ENCODE results near the gene OR2A7.
"Not testable (repeated sequence)": the region's sequence is repeated elsewhere in the genome, so short reads cannot be mapped to it uniquely, and the experiment has no call there.

OR2A7 gene

GRCh38 chr7:144280010-144280409 is 15.4 kb upstream of the OR2A7 start:
- not testable (repeated sequence) for H3K4me3 ChIP-seq (ENCODE audit: low read depth, low read length, poor library complexity, severe bottlenecking); H3K9ac ChIP-seq (ENCODE audit: low read length); H3K27me3 ChIP-seq (ENCODE audit: insufficient read depth, low read length); H3K4me1 ChIP-seq (ENCODE audit: insufficient read depth, low read length, severe bottlenecking); H3K9me2 ChIP-seq (ENCODE audit: low read depth, low read length); H3K27ac ChIP-seq (ENCODE audit: low read depth, low read length, poor library complexity, severe bottlenecking); H3K9me3 ChIP-seq (ENCODE audit: low read length); H4K20me1 ChIP-seq (ENCODE audit: insufficient read depth, low read length); H3K79me2 ChIP-seq (ENCODE audit: insufficient read depth, low read length); H3K4me2 ChIP-seq (ENCODE audit: low read length); H3K36me3 ChIP-seq (ENCODE audit: insufficient read depth, low read length); H3F3A ChIP-seq (ENCODE audit: insufficient read depth, low read length); H2AFZ ChIP-seq (ENCODE audit: low read length)

DNA sequence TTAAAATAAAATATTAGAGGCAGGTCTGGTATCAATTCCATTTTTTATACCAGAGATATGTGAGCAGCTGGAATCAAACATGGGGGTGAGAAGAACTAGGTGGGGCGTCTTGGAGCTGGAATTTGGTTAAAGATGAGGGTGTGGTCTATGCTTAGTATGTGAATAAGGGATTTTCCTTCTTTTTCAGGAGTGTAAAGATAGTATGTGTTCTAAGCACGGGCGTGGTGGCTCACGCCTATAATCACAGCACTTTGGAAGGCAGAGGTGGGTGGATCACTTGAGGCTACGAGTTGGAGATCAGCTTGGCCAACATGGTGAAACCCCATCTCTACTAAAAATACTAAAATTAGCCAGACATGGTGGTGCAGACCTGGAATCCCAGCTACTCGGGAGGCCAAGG is 10.7 kb upstream of the OR2A7 start:
- not testable (repeated sequence) for H3K36me3 ChIP-seq (ENCODE audit: insufficient read depth, low read length); H3K9me2 ChIP-seq (ENCODE audit: low read depth, low read length); H4K20me1 ChIP-seq (ENCODE audit: insufficient read depth, low read length); H2AFZ ChIP-seq (ENCODE audit: low read length); H3F3A ChIP-seq (ENCODE audit: insufficient read depth, low read length); H3K27me3 ChIP-seq (ENCODE audit: insufficient read depth, low read length); H3K4me2 ChIP-seq (ENCODE audit: low read length); H3K27ac ChIP-seq (ENCODE audit: low read depth, low read length, poor library complexity, severe bottlenecking); H3K9me3 ChIP-seq (ENCODE audit: low read length); H3K79me2 ChIP-seq (ENCODE audit: insufficient read depth, low read length); H3K4me3 ChIP-seq (ENCODE audit: low read depth, low read length, poor library complexity, severe bottlenecking); H3K9ac ChIP-seq (ENCODE audit: low read length); H3K4me1 ChIP-seq (ENCODE audit: insufficient read depth, low read length, severe bottlenecking)

GRCh38 chr7:144269188-144269587 is 4.6 kb upstream of the OR2A7 start, which contains the start of gene CTAGE8:
Gene CTAGE8, minus strand, starts transcription at chr7:144269288. Its CDS starts 38 bp downstream, at chr7:144269250.
- not testable (repeated sequence) for H3K79me2 ChIP-seq (ENCODE audit: insufficient read depth, low read length); H3K9me3 ChIP-seq (ENCODE audit: low read length); H3K27ac ChIP-seq (ENCODE audit: low read depth, low read length, poor library complexity, severe bottlenecking); H4K20me1 ChIP-seq (ENCODE audit: insufficient read depth, low read length); H3K4me1 ChIP-seq (ENCODE audit: insufficient read depth, low read length, severe bottlenecking); H3K9me2 ChIP-seq (ENCODE audit: low read depth, low read length); H3K27me3 ChIP-seq (ENCODE audit: insufficient read depth, low read length); H3K4me3 ChIP-seq (ENCODE audit: low read depth, low read length, poor library complexity, severe bottlenecking); H2AFZ ChIP-seq (ENCODE audit: low read length); H3K4me2 ChIP-seq (ENCODE audit: low read length); H3F3A ChIP-seq (ENCODE audit: insufficient read depth, low read length); H3K36me3 ChIP-seq (ENCODE audit: insufficient read depth, low read length); H3K9ac ChIP-seq (ENCODE audit: low read length)

GRCh38 chr7:144262128-144262527 is 2.5 kb downstream of the OR2A7 start:
- not testable (repeated sequence) for H2AFZ ChIP-seq (ENCODE audit: low read length); H3K79me2 ChIP-seq (ENCODE audit: insufficient read depth, low read length); H3K36me3 ChIP-seq (ENCODE audit: insufficient read depth, low read length); H3K4me1 ChIP-seq (ENCODE audit: insufficient read depth, low read length, severe bottlenecking); H3K9me3 ChIP-seq (ENCODE audit: low read length); H3K9me2 ChIP-seq (ENCODE audit: low read depth, low read length); H3K4me3 ChIP-seq (ENCODE audit: low read depth, low read length, poor library complexity, severe bottlenecking); H3K27ac ChIP-seq (ENCODE audit: low read depth, low read length, poor library complexity, severe bottlenecking); H3K27me3 ChIP-seq (ENCODE audit: insufficient read depth, low read length); H3F3A ChIP-seq (ENCODE audit: insufficient read depth, low read length); H3K4me2 ChIP-seq (ENCODE audit: low read length); H3K9ac ChIP-seq (ENCODE audit: low read length); H4K20me1 ChIP-seq (ENCODE audit: insufficient read depth, low read length)

DNA sequence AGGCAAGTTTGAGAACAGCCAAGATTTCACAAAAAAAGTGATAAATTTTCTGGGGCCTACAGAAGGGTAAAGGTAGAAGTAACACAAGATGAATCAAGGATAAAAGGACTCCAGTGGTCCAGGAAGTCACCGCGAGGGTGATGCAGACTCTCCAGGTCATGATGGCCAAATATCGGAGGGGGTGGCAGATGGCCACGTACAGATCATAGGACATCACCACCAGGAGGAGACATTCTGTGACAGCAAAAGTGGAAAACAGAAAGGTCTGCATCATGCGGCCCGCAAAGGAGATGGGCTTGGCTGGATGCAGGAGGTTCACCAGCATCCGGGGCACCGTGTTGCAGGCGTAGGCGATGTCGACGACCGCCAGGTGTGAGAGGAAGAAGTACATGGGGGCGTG is 5.5 kb downstream of the OR2A7 start:
- H2AFZ ChIP-seq (ENCODE audit: low read length); H3K9me3 ChIP-seq (ENCODE audit: low read length); H3K4me3 ChIP-seq (ENCODE audit: low read depth, low read length, poor library complexity, severe bottlenecking); H3K27me3 ChIP-seq (ENCODE audit: insufficient read depth, low read length); H3K4me2 ChIP-seq (ENCODE audit: low read length); H3K9me2 ChIP-seq (ENCODE audit: low read depth, low read length); H3K36me3 ChIP-seq (ENCODE audit: insufficient read depth, low read length); H3K4me1 ChIP-seq (ENCODE audit: insufficient read depth, low read length, severe bottlenecking); H3K27ac ChIP-seq (ENCODE audit: low read depth, low read length, poor library complexity, severe bottlenecking); H4K20me1 ChIP-seq (ENCODE audit: insufficient read depth, low read length); H3F3A ChIP-seq (ENCODE audit: insufficient read depth, low read length); H3K79me2 ChIP-seq (ENCODE audit: insufficient read depth, low read length); H3K9ac ChIP-seq (ENCODE audit: low read length): not testable (repeated sequence)

DNA sequence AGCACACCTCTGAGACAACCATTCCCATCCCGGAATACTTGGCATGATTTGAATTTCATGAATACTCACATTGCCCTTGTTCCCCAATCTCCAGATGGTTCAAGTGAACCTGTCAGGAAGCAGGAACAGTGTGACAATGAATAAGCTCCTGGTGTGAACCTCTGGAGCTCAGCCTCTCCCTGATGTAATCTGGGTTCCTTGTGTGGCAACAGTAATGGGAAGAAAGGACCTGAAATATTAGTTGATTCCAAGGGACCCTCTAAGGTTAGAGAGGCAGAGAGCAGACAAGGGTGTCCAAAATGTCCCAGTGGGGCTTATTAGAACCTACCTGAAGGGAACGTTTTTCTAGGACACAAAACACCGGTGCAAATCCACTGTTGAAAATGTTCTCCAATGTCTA is 8.5 kb downstream of the OR2A7 start:
- H4K20me1 ChIP-seq (ENCODE audit: insufficient read depth, low read length) = no peaks in the 10 kb centered on the region
- TF ChIP-seq EZH2 (IDR thresholded peaks at IDR 0.05; ENCODE audit: borderline replicate concordance, low read length) (no peak), CTCF (IDR thresholded peaks at IDR 0.05; ENCODE audit: low read length) (no peak)
- H3K36me3 ChIP-seq (ENCODE audit: insufficient read depth, low read length) = no peaks in the 10 kb centered on the region
- H3K9ac ChIP-seq (ENCODE audit: low read length) = no peak overlapping the region
- H3K4me2 ChIP-seq (ENCODE audit: low read length) = no peak overlapping the region
- no peaks in the 10 kb centered on the region for H3K4me1 ChIP-seq (ENCODE audit: insufficient read depth, low read length, severe bottlenecking)
- H3K79me2 ChIP-seq (ENCODE audit: insufficient read depth, low read length) = no peaks in the 10 kb centered on the region
- H3K9me3 ChIP-seq (ENCODE audit: low read length) = no peaks in the 10 kb centered on the region
- no peak overlapping the region for H3K27ac ChIP-seq (ENCODE audit: low read depth, low read length, poor library complexity, severe bottlenecking)
- H2AFZ ChIP-seq (ENCODE audit: low read length) = no peak overlapping the region
- H3K4me3 ChIP-seq (ENCODE audit: low read depth, low read length, poor library complexity, severe bottlenecking) = no peak overlapping the region
- H3F3A ChIP-seq (ENCODE audit: insufficient read depth, low read length) = no peaks in the 10 kb centered on the region
- H3K9me2 ChIP-seq (ENCODE audit: low read depth, low read length) = no peaks in the 10 kb centered on the region
- no peaks in the 10 kb centered on the region for H3K27me3 ChIP-seq (ENCODE audit: insufficient read depth, low read length)
